K562 (cell line): Measurements from ENCODE around the gene CELSR1.

Source experiments
- EGR1 ChIP-seq: fragments of 450-650 bp; conservative IDR thresholded peaks from 2 replicates; pipeline ENCODE4 v1.6.1; 2017; ENCODE audit warnings: mild to moderate bottlenecking
- EP300 ChIP-seq: IDR thresholded peaks from 2 replicates; pipeline ENCODE4 v1.6.1; 2012; ENCODE audit warnings: low read length, improper control_type of control experiment
- FOXK2 ChIP-seq, 2 experiments: fragments of 450-650 bp; IDR thresholded peaks in 1 of 2; conservative IDR thresholded peaks in 1 of 2; 2 replicates each; pipeline ENCODE4 v1.6.1; 2016; ENCODE audit warnings: low read depth in 2 of 2, mild to moderate bottlenecking in 1 of 2
- HNRNPH1 ChIP-seq: fragments of 200-400 bp; formaldehyde crosslinking; optimal IDR thresholded peaks from 2 replicates; pipeline ENCODE3; 2017; ENCODE audit warnings: low read depth, mild to moderate bottlenecking, low read length, moderate library complexity
- JUND ChIP-seq, 2 experiments: IDR thresholded peaks; 2 replicates in 1 of 2; 3 replicates in 1 of 2; pipeline ENCODE4 v1.6.1; 2011; ENCODE audit warnings: borderline replicate concordance in 2 of 2, low read depth in 2 of 2, low read length in 2 of 2, improper control_type of control experiment in 1 of 2, missing biosample characterization in 1 of 2, missing genetic modification characterization in 1 of 2, missing genetic modification reagents in 1 of 2
- POLR2A ChIP-seq: fragments of 450-650 bp; conservative IDR thresholded peaks from 2 replicates; pipeline ENCODE4 v1.6.1; 2016
- SMAD3 ChIP-seq: fragments of 450-650 bp; formaldehyde crosslinking; conservative IDR thresholded peaks from 2 replicates; pipeline ENCODE4 v1.4.0; 2020; ENCODE audit warnings: mild to moderate bottlenecking
- TAF1 ChIP-seq: IDR thresholded peaks from 2 replicates; pipeline ENCODE4 v1.6.1; 2011; ENCODE audit warnings: mild to moderate bottlenecking, low read length, moderate library complexity; ENCODE audit not compliant: insufficient read depth, control insufficient read depth, severe bottlenecking; ENCODE audit errors: extremely low read depth
- WHSC1 ChIP-seq: IDR thresholded peaks from one replicate; pipeline ENCODE4 v1.6.1; 2012; ENCODE audit warnings: low read length, control low read depth, inconsistent platforms
- TF ChIP-seq, protein P1 (sequence below), 3 experiments: IDR thresholded peaks in 2 of 3; conservative IDR thresholded peaks in 1 of 3; 2 replicates each; pipeline ENCODE4 v1.5.1; 2011 to 2012; ENCODE audit warnings: low read length in 3 of 3, mild to moderate bottlenecking in 3 of 3, control low read depth in 2 of 3, improper control_type of control experiment in 1 of 3, inconsistent platforms in 1 of 3, low read depth in 1 of 3, mixed read lengths in 1 of 3, moderate library complexity in 1 of 3; ENCODE audit not compliant: insufficient read depth in 2 of 3
- TF ChIP-seq, protein P2 (sequence below): fragments of 250-450 bp; sonication (Bioruptor Pico); IDR thresholded peaks from 2 replicates; pipeline ENCODE4 v1.4.0; 2020; ENCODE audit warnings: mild to moderate bottlenecking, moderate library complexity

DNA sequence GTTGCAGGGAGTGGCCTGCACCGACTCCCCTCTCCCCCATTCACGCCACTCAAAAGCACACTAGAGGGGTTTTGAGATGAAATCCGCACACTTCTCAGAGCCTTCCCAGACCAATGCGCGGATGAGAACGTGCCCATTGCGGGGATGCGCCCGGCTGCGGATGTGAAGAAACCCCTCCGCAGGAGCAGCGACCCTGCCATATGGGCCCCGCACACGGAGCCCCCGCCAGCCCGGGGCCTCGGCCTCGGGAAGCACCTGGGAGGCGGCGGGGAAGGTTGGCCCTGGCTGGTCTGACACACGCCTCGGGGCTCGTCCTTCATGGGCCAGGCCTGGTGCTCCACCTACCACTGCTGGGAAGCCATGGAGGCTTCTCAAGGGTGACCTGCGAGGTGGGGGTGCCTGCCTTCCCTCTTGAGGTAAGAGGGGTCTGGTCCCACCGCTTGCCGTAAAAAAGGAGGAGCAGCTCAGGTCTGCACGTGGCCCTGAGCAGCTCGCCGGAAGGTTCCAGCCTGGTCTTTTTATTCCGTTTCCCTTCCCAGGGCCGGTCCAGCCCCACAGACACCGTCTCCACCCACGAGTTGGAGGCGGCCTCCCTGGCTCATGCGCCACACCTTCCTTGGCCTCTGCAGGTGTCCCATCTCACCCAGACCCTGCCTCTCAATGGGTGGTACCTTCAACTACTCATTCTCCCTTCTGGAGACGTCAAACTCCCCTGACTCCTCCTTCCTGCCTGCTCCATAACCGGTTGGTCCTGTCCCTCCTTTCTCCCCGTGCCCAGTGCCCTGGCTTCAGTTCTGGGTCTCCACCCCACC is 162.6 kb downstream of the CELSR1 start:
- no peak for TF ChIP-seq TAF1
- TF ChIP-seq EP300, result no peak
- TF ChIP-seq, protein P1, sequence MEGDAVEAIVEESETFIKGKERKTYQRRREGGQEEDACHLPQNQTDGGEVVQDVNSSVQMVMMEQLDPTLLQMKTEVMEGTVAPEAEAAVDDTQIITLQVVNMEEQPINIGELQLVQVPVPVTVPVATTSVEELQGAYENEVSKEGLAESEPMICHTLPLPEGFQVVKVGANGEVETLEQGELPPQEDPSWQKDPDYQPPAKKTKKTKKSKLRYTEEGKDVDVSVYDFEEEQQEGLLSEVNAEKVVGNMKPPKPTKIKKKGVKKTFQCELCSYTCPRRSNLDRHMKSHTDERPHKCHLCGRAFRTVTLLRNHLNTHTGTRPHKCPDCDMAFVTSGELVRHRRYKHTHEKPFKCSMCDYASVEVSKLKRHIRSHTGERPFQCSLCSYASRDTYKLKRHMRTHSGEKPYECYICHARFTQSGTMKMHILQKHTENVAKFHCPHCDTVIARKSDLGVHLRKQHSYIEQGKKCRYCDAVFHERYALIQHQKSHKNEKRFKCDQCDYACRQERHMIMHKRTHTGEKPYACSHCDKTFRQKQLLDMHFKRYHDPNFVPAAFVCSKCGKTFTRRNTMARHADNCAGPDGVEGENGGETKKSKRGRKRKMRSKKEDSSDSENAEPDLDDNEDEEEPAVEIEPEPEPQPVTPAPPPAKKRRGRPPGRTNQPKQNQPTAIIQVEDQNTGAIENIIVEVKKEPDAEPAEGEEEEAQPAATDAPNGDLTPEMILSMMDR (IDR thresholded peaks at IDR 0.05 in 2 of 3, conservative IDR thresholded peaks at IDR 0.05 in 1 of 3; ENCODE audit: insufficient read depth in 2 of 3, low read depth in 1 of 3, low read length in 3 of 3), result no peak
- TF ChIP-seq WHSC1, result no peak
- TF ChIP-seq SMAD3 (CRISPR knock-in tag), result no peak
- no peak for TF ChIP-seq EGR1
- TF ChIP-seq POLR2A, result no peak
- TF ChIP-seq HNRNPH1, result no peak
- no peak for TF ChIP-seq FOXK2 (conservative IDR thresholded peaks at IDR 0.05 in 1 of 2, IDR thresholded peaks at IDR 0.05 in 1 of 2; ENCODE audit: low read depth in 2 of 2)
- TF ChIP-seq JUND (IDR thresholded peaks at IDR 0.05; ENCODE audit: borderline replicate concordance, low read depth, low read length), result no peak
- TF ChIP-seq JUND (tag; IDR thresholded peaks at IDR 0.05; ENCODE audit: borderline replicate concordance, low read depth, low read length), result no peak
- TF ChIP-seq, protein P2, sequence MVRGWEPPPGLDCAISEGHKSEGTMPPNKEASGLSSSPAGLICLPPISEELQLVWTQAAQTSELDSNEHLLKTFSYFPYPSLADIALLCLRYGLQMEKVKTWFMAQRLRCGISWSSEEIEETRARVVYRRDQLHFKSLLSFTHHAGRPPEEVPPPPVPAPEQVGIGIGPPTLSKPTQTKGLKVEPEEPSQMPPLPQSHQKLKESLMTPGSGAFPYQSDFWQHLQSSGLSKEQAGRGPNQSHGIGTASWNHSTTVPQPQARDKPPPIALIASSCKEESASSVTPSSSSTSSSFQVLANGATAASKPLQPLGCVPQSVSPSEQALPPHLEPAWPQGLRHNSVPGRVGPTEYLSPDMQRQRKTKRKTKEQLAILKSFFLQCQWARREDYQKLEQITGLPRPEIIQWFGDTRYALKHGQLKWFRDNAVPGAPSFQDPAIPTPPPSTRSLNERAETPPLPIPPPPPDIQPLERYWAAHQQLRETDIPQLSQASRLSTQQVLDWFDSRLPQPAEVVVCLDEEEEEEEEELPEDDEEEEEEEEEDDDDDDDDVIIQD, result no peak
